Thyroid gland (tissue), 4 donors: ENCODE results near the gene GPR35.

ENCODE experiments used
- CTCF ChIP-seq, 6 experiments: fragments of 200-600 bp in 3 of 6; fragments of 450-650 bp in 3 of 6; sonication (generic) in 3 of 6; IDR thresholded peaks; one replicate each; pipeline ENCODE4 v1.5.1; 2016 to 2019; ENCODE audit warnings: antibody characterized with exemption in 6 of 6, mild to moderate bottlenecking in 2 of 6, inconsistent platforms in 1 of 6, moderate library complexity in 1 of 6
- POLR2A ChIP-seq, 2 donors: fragments of 450-650 bp; IDR thresholded peaks; one replicate each; pipeline ENCODE4 v1.6.1; 2017; ENCODE audit warnings: antibody characterized with exemption in 2 of 2, mild to moderate bottlenecking in 2 of 2, moderate library complexity in 1 of 2

GRCh38 chr2:240576036-240576435 lies 49.2 kb upstream of the GPR35 start:
- no peak for TF ChIP-seq CTCF (IDR thresholded peaks at IDR 0.05)
- TF ChIP-seq POLR2A (IDR thresholded peaks at IDR 0.05) = no peak
